CD4-positive, alpha-beta memory T cell (primary cell): ENCODE results near the gene SMARCB1. TPM values are rescaled to one million over a fixed set of nuclear protein-coding genes. Genes with fewer than 3 reads are reported as not detected.
A peak's percentile ranks its signal among the peaks of the same experiment; 100 is the strongest.

Source experiments
- CTCF ChIA-PET: fragments of 350-600 bp; sonication (Branson Sonifier 250); formaldehyde crosslinking; loops from one replicate; lab custom pipeline; 2021; ENCODE audit warnings: inconsistent platforms; ENCODE audit not compliant: partially characterized antibody; lab: Charles Lee
- POLR2A ChIA-PET: fragments of 350-600 bp; sonication (Branson Sonifier 250); formaldehyde crosslinking; loops from one replicate; lab custom pipeline; 2021; ENCODE audit not compliant: partially characterized antibody; lab: Charles Lee
- DNase-seq, 5 donors: peaks; one replicate each; pipeline versions ENCODE4 v3.0.0 to v3.0.0-alpha.2; 2020 to 2022; ENCODE audit warnings: mixed read lengths in 1 of 5
- H3K27ac ChIP-seq: one replicate; pipeline ENCODE4 v1.7.0; 2013; ENCODE audit warnings: low read depth, low read length
- H3K27me3 ChIP-seq: 2 replicates; pipeline ENCODE4 v1.7.0; 2013; ENCODE audit warnings: mild to moderate bottlenecking, low read length, moderate library complexity; ENCODE audit not compliant: insufficient read depth
- H3K36me3 ChIP-seq: 2 replicates; pipeline ENCODE4 v1.7.0; 2013; ENCODE audit warnings: mild to moderate bottlenecking, low read length, moderate library complexity; ENCODE audit not compliant: insufficient read depth
- H3K4me1 ChIP-seq: 2 replicates; pipeline ENCODE4 v1.7.0; 2013; ENCODE audit warnings: mild to moderate bottlenecking, low read length, moderate library complexity; ENCODE audit not compliant: insufficient read depth
- H3K4me3 ChIP-seq, 2 donors: one replicate each; pipeline ENCODE4 v1.7.0; 2013; ENCODE audit warnings: low read length in 2 of 2, mild to moderate bottlenecking in 1 of 2
- H3K9me3 ChIP-seq, 2 donors: one replicate each; pipeline ENCODE4 v1.7.0; 2013; ENCODE audit warnings: low read length in 2 of 2, control low read depth in 1 of 2; ENCODE audit not compliant: control insufficient read depth in 1 of 2
- H3K27ac Mint-ChIP-seq, 7 donors: one replicate each; pipeline ENCODE4 v1.8.0; 2020 to 2021; ENCODE audit warnings: mixed read lengths in 7 of 7, mild to moderate bottlenecking in 6 of 7, inconsistent platforms in 3 of 7, moderate library complexity in 3 of 7
- H3K27me3 Mint-ChIP-seq, 2 donors: one replicate each; pipeline ENCODE4 v1.8.0; 2020 to 2021; ENCODE audit warnings: mixed read lengths in 2 of 2
- H3K36me3 Mint-ChIP-seq, 2 donors: one replicate each; pipeline ENCODE4 v1.8.0; 2020 to 2021; ENCODE audit warnings: mixed read lengths in 2 of 2, inconsistent platforms in 1 of 2, mild to moderate bottlenecking in 1 of 2
- H3K4me1 Mint-ChIP-seq, 4 donors: one replicate each; pipeline ENCODE4 v1.8.0; 2020 to 2021; ENCODE audit warnings: mixed read lengths in 4 of 4, mild to moderate bottlenecking in 1 of 4
- H3K4me3 Mint-ChIP-seq, 8 donors: one replicate each; pipeline ENCODE4 v1.8.0; 2020 to 2021; ENCODE audit warnings: mixed read lengths in 8 of 8, mild to moderate bottlenecking in 7 of 8, moderate library complexity in 6 of 8, inconsistent platforms in 3 of 8
- H3K9me3 Mint-ChIP-seq, 8 donors: one replicate each; pipeline ENCODE4 v1.8.0; 2020 to 2021; ENCODE audit warnings: mixed read lengths in 8 of 8, mild to moderate bottlenecking in 5 of 8, inconsistent platforms in 3 of 8, moderate library complexity in 1 of 8
- intact Hi-C: fragments of 100-400 bp; cut with micrococcal nuclease; formaldehyde crosslinking; loops from one replicate; pipeline ENCODE4 v1.15.1; 2023
- polyA plus RNA-seq, 2 donors: library from polyadenylated mRNA; unstranded; fragments of 300-500 nt; fragmentation: Illumina TruSeq; gene quantifications; one replicate each; pipeline ENCODE4 v1.2.3, GENCODE V29; 2021
- total RNA-seq, 2 experiments: library from RNA; stranded (reverse); gene quantifications; one replicate each; pipeline ENCODE4 v1.2.3, GENCODE V29; 2021

Gene SMARCB1
- total and polyA plus RNA-seq, 4 experiments from 2014 or later, result 36.6 to 46.0 (median 41.7) TPM

GRCh38 chr22:23759566-23759965 is 27.2 kb upstream of the SMARCB1 start:
- no peak overlapping the region for H3K27ac ChIP-seq
- Mint-ChIP-seq H3K4me3 (no peak overlapping the region), H3K9me3 (no peaks in the 10 kb centered on the region), H3K27me3 (no peaks in the 10 kb centered on the region), H3K27ac (no peak overlapping the region), H3K36me3 (no peaks in the 10 kb centered on the region), H3K4me1 (peaks cover 8 to 16% (median 12%) of the 10 kb centered on the region in 4 donors)
- H3K36me3 ChIP-seq, result no peaks in the 10 kb centered on the region
- H3K4me1 ChIP-seq, result peaks cover 22% of the 10 kb centered on the region
- H3K9me3 ChIP-seq, result no peaks in the 10 kb centered on the region
- no peak for DNase-seq
- no peaks in the 10 kb centered on the region for H3K27me3 ChIP-seq
- ChIA-PET CTCF (interaction anchor here (0.6 kb wide), 1 partner anchor 107 kb away, joined by 3 read pairs; no protein-coding TSS in a partner anchor), POLR2A (no interaction called here)
- no peak overlapping the region for H3K4me3 ChIP-seq
- intact Hi-C loops, result no loop called here

GRCh38 chr22:23760056-23760455 is 26.7 kb upstream of the SMARCB1 start:
- H3K27me3 Mint-ChIP-seq, result no peaks in the 10 kb centered on the region
- Histone ChIP-seq H3K36me3 (peaks cover 3% of the 10 kb centered on the region), H3K27ac (no peak overlapping the region), H3K4me3 (no peak overlapping the region), H3K27me3 (no peaks in the 10 kb centered on the region), H3K4me1 (peaks cover 22% of the 10 kb centered on the region), H3K9me3 (no peaks in the 10 kb centered on the region)
- POLR2A ChIA-PET, result no interaction called here
- CTCF ChIA-PET, result interaction anchor here (0.6 kb wide), 1 partner anchor 107 kb away, joined by 3 read pairs; no protein-coding TSS in a partner anchor
- peaks cover 9 to 21% (median 14%) of the 10 kb centered on the region in 4 donors for H3K4me1 Mint-ChIP-seq
- H3K9me3 Mint-ChIP-seq, result no peaks in the 10 kb centered on the region
- no peak for DNase-seq
- H3K4me3 Mint-ChIP-seq, result no peak overlapping the region
- H3K27ac Mint-ChIP-seq, result peak overlapping the region in 1 of 7 donors; percentile 11
- no peaks in the 10 kb centered on the region for H3K36me3 Mint-ChIP-seq
- intact Hi-C loops, result no loop called here

- H3K9me3 ChIP-seq, result no peaks in the 10 kb centered on the region
- POLR2A ChIA-PET, result interaction anchor here (1.4 to 2.4 kb wide), 2 partner anchors 9 to 11 kb away, joined by 4 to 8 read pairs; partner anchors contain the start of genes MMP11 and ZNF70
- CTCF ChIA-PET, result interaction anchor here (0.7 kb wide), 1 partner anchor 18 kb away, joined by 3 read pairs; no protein-coding TSS in a partner anchor
- H3K36me3 ChIP-seq, result peaks cover 7% of the 10 kb centered on the region
- peaks cover 9 to 38% (median 22%) of the 10 kb centered on the region in 4 donors for H3K4me1 Mint-ChIP-seq
- H3K27me3 Mint-ChIP-seq, result no peaks in the 10 kb centered on the region
- no peak within 1 kb of the TSS for H3K27ac ChIP-seq
- peak within 1 kb of the TSS; percentile 61 to 82 (median 69) for H3K4me3 Mint-ChIP-seq
- no peaks in the 10 kb centered on the region for H3K36me3 Mint-ChIP-seq
- H3K4me3 ChIP-seq, result peak within 1 kb of the TSS in 1 of 2 donors; percentile 37
- peak within 1 kb of the TSS; percentile 2 to 82 (median 57) for H3K27ac Mint-ChIP-seq
- no peaks in the 10 kb centered on the region for H3K9me3 Mint-ChIP-seq
- peaks cover 32% of the 10 kb centered on the region for H3K4me1 ChIP-seq
- peak in 1 of 5 donors; percentile 31 for DNase-seq
- intact Hi-C loops, result no loop called here
- no peaks in the 10 kb centered on the region for H3K27me3 ChIP-seq
These were observed 23.8 kb upstream of the SMARCB1 start, which contains the start of gene C22orf15 for GRCh38 chr22:23762842-23763578. TSS of gene C22orf15 (plus strand) at chr22:23762990. CDS start at chr22:23763307, 317 bp downstream.

GRCh38 chr22:23763579-23763945 is 23.2 kb upstream of the SMARCB1 start:
- intact Hi-C loops, result no loop called here
- peak overlapping the region in 6 of 7 donors; percentile 17 to 82 (median 34) for H3K27ac Mint-ChIP-seq
- CTCF ChIA-PET, result no interaction called here

GRCh38 chr22:23763954-23764353 is 22.8 kb upstream of the SMARCB1 start:
- Mint-ChIP-seq H3K36me3 (no peaks in the 10 kb centered on the region), H3K27ac (peak overlapping the region in 3 of 7 donors; percentile 38 to 75 (median 75)), H3K4me3 (peak overlapping the region in 7 of 8 donors; percentile 61 to 82 (median 71)), H3K9me3 (no peaks in the 10 kb centered on the region), H3K27me3 (no peaks in the 10 kb centered on the region), H3K4me1 (peaks cover 9 to 38% (median 22%) of the 10 kb centered on the region in 4 donors)
- no peak for DNase-seq
- intact Hi-C loops, result no loop called here
- Histone ChIP-seq H3K4me1 (peaks cover 38% of the 10 kb centered on the region), H3K9me3 (no peaks in the 10 kb centered on the region), H3K36me3 (peaks cover 7% of the 10 kb centered on the region), H3K27me3 (no peaks in the 10 kb centered on the region), H3K27ac (no peak overlapping the region), H3K4me3 (peak overlapping the region in 1 of 2 donors; percentile 37)
- POLR2A ChIA-PET, result interaction anchor here (1.4 to 2.4 kb wide), 2 partner anchors 8 to 12 kb away, joined by 4 to 8 read pairs; partner anchors contain the start of genes MMP11 and ZNF70
- CTCF ChIA-PET, result no interaction called here

More at GRCh38 chr22:23763579-23763945, 23.2 kb upstream of the SMARCB1 start:
- Histone ChIP-seq H3K27me3 (no peaks in the 10 kb centered on the region), H3K27ac (no peak overlapping the region), H3K9me3 (no peaks in the 10 kb centered on the region), H3K4me3 (peak overlapping the region in 1 of 2 donors; percentile 37), H3K36me3 (peaks cover 7% of the 10 kb centered on the region), H3K4me1 (peaks cover 38% of the 10 kb centered on the region)
- Mint-ChIP-seq H3K9me3 (no peaks in the 10 kb centered on the region), H3K4me3 (peak overlapping the region; percentile 61 to 82 (median 69)), H3K36me3 (no peaks in the 10 kb centered on the region), H3K4me1 (peaks cover 9 to 38% (median 22%) of the 10 kb centered on the region in 4 donors), H3K27me3 (no peaks in the 10 kb centered on the region)
- peak in 4 of 5 donors; percentile 14 to 52 (median 29) for DNase-seq
- POLR2A ChIA-PET, result interaction anchor here (1.4 to 2.4 kb wide), 2 partner anchors 9 to 12 kb away, joined by 4 to 8 read pairs; partner anchors contain the start of genes MMP11 and ZNF70

GRCh38 chr22:23764899-23765881 is 21.6 kb upstream of the SMARCB1 start:
- peak overlapping the region in 6 of 8 donors; percentile 7 to 73 (median 44) for H3K4me3 Mint-ChIP-seq
- H3K4me3 ChIP-seq, result no peak overlapping the region
- no peaks in the 10 kb centered on the region for H3K9me3 ChIP-seq
- peak overlapping the region in 4 of 7 donors; percentile 43 to 72 (median 58) for H3K27ac Mint-ChIP-seq
- H3K36me3 ChIP-seq, result peaks cover 7% of the 10 kb centered on the region
- no peaks in the 10 kb centered on the region for H3K9me3 Mint-ChIP-seq
- intact Hi-C loops, result loop anchor here (5.0 kb wide), 1 partner anchor 68 kb away; no protein-coding TSS in a partner anchor
- no peaks in the 10 kb centered on the region for H3K27me3 ChIP-seq
- H3K27ac ChIP-seq, result no peak overlapping the region
- H3K4me1 ChIP-seq, result peaks cover 38% of the 10 kb centered on the region
- CTCF ChIA-PET, result no interaction called here
- peaks cover 9 to 38% (median 23%) of the 10 kb centered on the region in 4 donors for H3K4me1 Mint-ChIP-seq
- no peaks in the 10 kb centered on the region for H3K27me3 Mint-ChIP-seq
- POLR2A ChIA-PET, result interaction anchor here (0.6 to 2.4 kb wide), 2 partner anchors 14 to 78 kb away, joined by 3 to 8 read pairs; partner anchors contain the start of gene ZNF70
- no peaks in the 10 kb centered on the region for H3K36me3 Mint-ChIP-seq
- no peak for DNase-seq
